Mucosa of descending colon (tissue), 3 donors: ENCODE data around the gene SCN10A. TPM values are rescaled to one million over a fixed set of nuclear protein-coding genes. Genes with fewer than 3 reads are reported as not detected.

Experiments used
- ATAC-seq: fragments of 200-7000 bp; cut with Tn5 transposase; one replicate; pipeline ENCODE4 v1.9.1; 2020; ENCODE audit warnings: mild to moderate bottlenecking, moderate library complexity
- DNase-seq, 3 donors: peaks; one replicate each; pipeline ENCODE4 v3.0.0-alpha.2; 2020
- H3K36me3 ChIP-seq: fragments of 200-600 bp; one replicate; pipeline ENCODE4 v1.8.0; 2021; ENCODE audit warnings: low read depth, mild to moderate bottlenecking
- H3K4me1 ChIP-seq: fragments of 200-600 bp; one replicate; pipeline ENCODE4 v1.8.0; 2021; ENCODE audit warnings: low read depth, mild to moderate bottlenecking
- H3K4me3 ChIP-seq: fragments of 200-600 bp; one replicate; pipeline ENCODE4 v1.8.0; 2021; ENCODE audit warnings: mild to moderate bottlenecking
- H3K9me3 ChIP-seq: fragments of 200-600 bp; one replicate; pipeline ENCODE4 v1.8.0; 2021; ENCODE audit warnings: mild to moderate bottlenecking
- intact Hi-C, 2 donors: fragments of 100-400 bp; cut with DNase I in 1 of 2; cut with micrococcal nuclease in 1 of 2; formaldehyde crosslinking; loops; one replicate each; pipeline versions ENCODE4 v1.11.0 to v1.11.1; 2022; cut with DNase I, micrococcal nuclease
- total RNA-seq, 3 donors: library from RNA; stranded (reverse); fragmentation: NEBNext Ultra II Directional in 2 of 3; extraction: Animal tissue kit (Norgen Biotek cat#: 25700) in 2 of 3; gene quantifications; one replicate each; pipeline versions ENCODE4 v1.2.1 to v1.2.4, GENCODE V29; 2021 to 2023
- TF ChIP-seq, protein P1 (sequence below): fragments of 200-600 bp; IDR thresholded peaks from one replicate; pipeline ENCODE4 v1.8.0; 2022; ENCODE audit warnings: antibody characterized with exemption, mild to moderate bottlenecking
- donor health status: DM: no; HTN: no; CAD: no; lungs with moderate emphysema.
- donor health status: DM: no; HTN: no; CAD: no.
- donor health status: DM: no; HTN: yes; CAD: no.

Gene SCN10A
- total RNA-seq, 3 donors from 2014 or later = not detected

DNA sequence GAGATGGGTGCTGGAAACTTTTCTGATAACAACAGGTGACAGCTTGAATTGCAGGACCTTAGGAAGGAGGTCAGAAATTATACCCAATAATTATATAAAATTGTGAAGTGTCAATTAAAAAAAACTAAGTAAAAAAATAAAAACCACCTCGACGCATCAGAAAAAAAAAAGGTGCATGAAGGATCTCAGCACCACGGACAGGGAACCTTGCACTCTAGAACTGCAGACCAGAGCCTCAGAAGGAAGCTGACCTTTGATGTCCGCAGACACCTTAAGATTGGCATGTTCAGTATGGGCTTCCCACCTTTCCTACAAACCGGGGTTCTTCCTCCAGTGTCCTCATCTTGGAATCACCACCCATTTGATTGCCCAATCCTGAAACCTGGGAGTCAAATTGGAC is 60.9 kb downstream of the SCN10A start:
- no peak for DNase-seq
- TF ChIP-seq, protein P1, sequence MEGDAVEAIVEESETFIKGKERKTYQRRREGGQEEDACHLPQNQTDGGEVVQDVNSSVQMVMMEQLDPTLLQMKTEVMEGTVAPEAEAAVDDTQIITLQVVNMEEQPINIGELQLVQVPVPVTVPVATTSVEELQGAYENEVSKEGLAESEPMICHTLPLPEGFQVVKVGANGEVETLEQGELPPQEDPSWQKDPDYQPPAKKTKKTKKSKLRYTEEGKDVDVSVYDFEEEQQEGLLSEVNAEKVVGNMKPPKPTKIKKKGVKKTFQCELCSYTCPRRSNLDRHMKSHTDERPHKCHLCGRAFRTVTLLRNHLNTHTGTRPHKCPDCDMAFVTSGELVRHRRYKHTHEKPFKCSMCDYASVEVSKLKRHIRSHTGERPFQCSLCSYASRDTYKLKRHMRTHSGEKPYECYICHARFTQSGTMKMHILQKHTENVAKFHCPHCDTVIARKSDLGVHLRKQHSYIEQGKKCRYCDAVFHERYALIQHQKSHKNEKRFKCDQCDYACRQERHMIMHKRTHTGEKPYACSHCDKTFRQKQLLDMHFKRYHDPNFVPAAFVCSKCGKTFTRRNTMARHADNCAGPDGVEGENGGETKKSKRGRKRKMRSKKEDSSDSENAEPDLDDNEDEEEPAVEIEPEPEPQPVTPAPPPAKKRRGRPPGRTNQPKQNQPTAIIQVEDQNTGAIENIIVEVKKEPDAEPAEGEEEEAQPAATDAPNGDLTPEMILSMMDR = no peak
- Histone ChIP-seq H3K4me3 (no peak overlapping the region), H3K9me3 (no peaks in the 10 kb centered on the region), H3K36me3 (no peaks in the 10 kb centered on the region), H3K4me1 (no peaks in the 10 kb centered on the region)
- no peak for ATAC-seq
- intact Hi-C loops = no loop called here

DNA sequence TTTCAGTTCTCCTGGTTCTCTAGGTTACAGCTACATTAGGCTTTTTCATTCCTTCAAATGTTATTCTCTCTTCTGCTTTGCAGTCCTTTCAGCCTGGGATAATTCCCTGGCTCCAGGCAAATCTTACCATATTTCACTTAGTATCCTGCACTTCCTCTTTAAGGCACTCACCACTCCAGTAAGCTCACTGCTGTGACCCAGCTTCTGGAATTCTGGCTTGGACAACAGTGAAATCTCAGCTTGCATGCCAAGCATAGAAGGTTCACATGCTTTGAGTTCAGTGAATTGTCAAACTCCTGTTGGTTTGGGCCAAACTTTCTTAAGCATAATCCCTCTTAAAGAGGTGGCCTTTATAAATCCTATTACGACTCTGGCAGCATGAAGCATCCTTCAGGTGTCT is 69.4 kb downstream of the SCN10A start:
- Histone ChIP-seq H3K9me3 (no peaks in the 10 kb centered on the region), H3K36me3 (no peaks in the 10 kb centered on the region), H3K4me3 (no peak overlapping the region), H3K4me1 (no peaks in the 10 kb centered on the region)
- TF ChIP-seq, protein P1 = no peak
- ATAC-seq (no peak), DNase-seq (no peak)
- intact Hi-C loops = no loop called here

DNA sequence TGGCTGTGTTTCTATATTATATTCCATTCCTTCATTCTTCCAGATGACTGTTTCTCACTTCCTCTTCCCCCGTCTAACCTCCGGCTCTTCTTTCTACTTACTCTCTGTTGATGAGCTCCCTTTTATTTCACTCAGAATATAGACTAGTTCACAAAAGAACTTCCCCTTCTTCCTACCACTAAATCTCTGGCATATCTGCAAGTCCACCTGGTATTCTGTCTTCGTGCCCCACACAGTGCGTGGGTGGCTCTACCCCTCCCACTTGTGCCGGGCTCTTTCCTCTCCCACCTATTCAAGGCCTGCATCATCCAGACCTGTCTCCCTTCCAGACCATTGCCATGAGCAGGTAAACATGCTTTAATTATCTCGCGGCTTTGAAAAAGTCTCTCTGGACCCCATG is 73.0 kb downstream of the SCN10A start:
- no peak for ATAC-seq
- intact Hi-C loops = no loop called here
- Histone ChIP-seq H3K4me3 (no peak overlapping the region), H3K4me1 (no peaks in the 10 kb centered on the region), H3K36me3 (no peaks in the 10 kb centered on the region), H3K9me3 (no peaks in the 10 kb centered on the region)
- TF ChIP-seq, protein P1 = no peak
- no peak for DNase-seq

DNA sequence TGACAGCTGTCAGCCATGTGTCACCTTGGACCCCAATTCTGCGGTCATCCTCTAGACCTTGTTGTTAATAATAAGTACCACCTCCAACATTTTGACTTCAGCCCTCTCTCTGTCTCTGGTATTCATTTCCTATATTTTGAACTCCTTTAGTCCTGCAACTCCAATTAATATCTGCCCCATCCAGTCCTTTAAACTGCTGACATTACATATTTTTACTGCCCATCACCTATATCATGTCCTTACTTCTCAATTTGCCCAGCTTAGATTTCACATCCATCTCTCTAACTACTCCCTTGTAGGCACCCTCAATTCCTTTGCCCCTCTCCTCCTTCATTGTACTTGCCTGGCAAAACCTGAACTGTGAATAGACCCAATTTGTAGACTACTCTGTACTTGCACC is 73.5 kb downstream of the SCN10A start:
- no peak for ATAC-seq
- no peaks in the 10 kb centered on the region for H3K9me3 ChIP-seq
- TF ChIP-seq, protein P1 = no peak
- intact Hi-C loops = no loop called here
- DNase-seq = no peak
- no peak overlapping the region for H3K4me3 ChIP-seq
- H3K36me3 ChIP-seq = no peaks in the 10 kb centered on the region
- no peaks in the 10 kb centered on the region for H3K4me1 ChIP-seq

DNA sequence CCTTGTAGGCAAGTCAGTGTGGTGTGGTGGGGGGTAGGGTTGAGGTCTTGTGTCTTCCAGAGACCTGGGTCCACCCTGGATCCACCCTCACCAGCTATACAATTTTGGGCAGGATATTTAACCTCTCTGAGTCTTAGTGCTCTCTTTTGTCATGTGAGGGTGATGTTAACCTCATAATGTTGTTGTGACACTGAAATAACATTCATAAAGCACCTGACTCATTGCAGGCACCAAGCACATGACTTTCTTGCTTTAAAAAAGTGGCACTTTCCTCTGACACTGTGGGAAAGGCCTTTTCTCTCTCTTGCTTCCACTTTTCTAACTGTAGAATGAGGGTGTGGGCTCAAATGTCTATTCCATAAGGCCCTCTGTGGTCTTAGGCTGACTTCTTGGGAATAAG is 75.5 kb downstream of the SCN10A start:
- Histone ChIP-seq H3K36me3 (no peaks in the 10 kb centered on the region), H3K4me3 (no peak overlapping the region), H3K4me1 (no peaks in the 10 kb centered on the region), H3K9me3 (no peaks in the 10 kb centered on the region)
- DNase-seq (no peak), ATAC-seq (no peak)
- TF ChIP-seq, protein P1 = no peak
- intact Hi-C loops = no loop called here

DNA sequence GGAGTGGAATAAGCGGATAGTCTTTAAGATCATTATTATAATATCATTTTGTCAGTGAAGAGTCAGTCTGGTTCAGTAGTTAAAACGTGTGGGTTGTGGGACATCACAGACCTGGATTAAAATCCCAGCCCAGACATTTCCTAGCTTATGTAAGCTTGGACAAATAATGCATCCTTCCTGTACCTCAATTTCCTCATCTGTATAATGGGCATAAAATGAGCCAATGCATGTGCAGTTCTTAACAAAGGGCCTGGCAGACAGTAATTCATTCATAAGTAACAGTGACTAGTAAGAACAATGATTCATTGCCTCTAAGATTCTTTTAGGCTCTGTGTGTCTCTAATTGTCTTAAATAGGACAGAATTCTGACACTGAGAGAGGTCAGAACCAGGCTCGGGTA is 76.1 kb downstream of the SCN10A start:
- intact Hi-C loops = no loop called here
- Histone ChIP-seq H3K4me3 (no peak overlapping the region), H3K9me3 (no peaks in the 10 kb centered on the region), H3K36me3 (no peaks in the 10 kb centered on the region), H3K4me1 (no peaks in the 10 kb centered on the region)
- DNase-seq = no peak
- TF ChIP-seq, protein P1 = no peak
- no peak for ATAC-seq
